IPS DF 6.9 (cell line): ENCODE measurements around the gene TBC1D22A.

Experiments used
- DNase-seq: peaks from one replicate; pipeline ENCODE4 v3.0.0-alpha.2; 2013; ENCODE audit warnings: low read depth, low spot score
- H3K27ac ChIP-seq: one replicate; pipeline ENCODE4 v1.5.1; 2013; ENCODE audit warnings: low read length, control low read depth
- H3K27me3 ChIP-seq: 2 replicates; pipeline ENCODE4 v1.6.1; 2013; ENCODE audit warnings: mild to moderate bottlenecking, low read length; ENCODE audit not compliant: control insufficient read depth, insufficient read depth
- H3K36me3 ChIP-seq: 2 replicates; pipeline ENCODE4 v1.6.1; 2013; ENCODE audit warnings: low read length; ENCODE audit not compliant: control insufficient read depth, insufficient read depth
- H3K4me1 ChIP-seq: 2 replicates; pipeline ENCODE4 v1.6.1; 2013; ENCODE audit warnings: low read length; ENCODE audit not compliant: control insufficient read depth, insufficient read depth
- H3K4me3 ChIP-seq: 2 replicates; pipeline ENCODE4 v1.5.1; 2013; ENCODE audit warnings: mild to moderate bottlenecking, low read length
- H3K9me3 ChIP-seq: 2 replicates; pipeline ENCODE4 v1.6.1; 2013; ENCODE audit warnings: low read length, inconsistent platforms; ENCODE audit not compliant: control insufficient read depth, insufficient read depth
- WGBS: extraction: QIAGEN DNeasy Blood & Tissue Kit; methylation state at CpG from one replicate; pipeline ENCODE4 v1.1.7; 2013; ENCODE audit warnings: mixed read lengths, missing lambda C conversion rate; ENCODE audit not compliant: insufficient read length, insufficient coverage; 5-methylcytosine and 5-hydroxymethylcytosine counted together

TBC1D22A gene

DNA sequence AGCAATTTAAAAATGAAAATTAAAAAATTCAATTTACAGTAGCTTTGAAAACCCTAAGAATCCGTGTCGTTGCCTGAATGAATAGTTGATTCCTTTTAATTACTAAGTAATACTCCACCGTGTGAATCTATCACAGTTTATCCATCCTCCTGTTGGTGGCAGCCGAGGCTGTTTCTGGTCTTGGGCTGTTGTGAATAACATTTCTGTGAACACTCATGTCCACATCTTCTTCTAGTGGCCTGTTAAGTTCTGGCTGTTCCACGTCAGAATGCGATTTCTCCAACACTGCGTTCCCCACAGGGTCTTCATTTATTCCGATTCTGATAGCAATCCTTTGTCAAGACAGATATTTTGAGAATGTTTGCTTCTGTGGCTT is 223.0 kb downstream of the TBC1D22A start:
- WGBS, result no CpG with 5 or more reads among the region's 8 CpGs
- no peak overlapping the region for H3K4me3 ChIP-seq
- no peaks in the 10 kb centered on the region for H3K4me1 ChIP-seq
- no peak for DNase-seq
- no peaks in the 10 kb centered on the region for H3K36me3 ChIP-seq
- no peaks in the 10 kb centered on the region for H3K9me3 ChIP-seq
- no peaks in the 10 kb centered on the region for H3K27me3 ChIP-seq
- H3K27ac ChIP-seq, result no peak overlapping the region

DNA sequence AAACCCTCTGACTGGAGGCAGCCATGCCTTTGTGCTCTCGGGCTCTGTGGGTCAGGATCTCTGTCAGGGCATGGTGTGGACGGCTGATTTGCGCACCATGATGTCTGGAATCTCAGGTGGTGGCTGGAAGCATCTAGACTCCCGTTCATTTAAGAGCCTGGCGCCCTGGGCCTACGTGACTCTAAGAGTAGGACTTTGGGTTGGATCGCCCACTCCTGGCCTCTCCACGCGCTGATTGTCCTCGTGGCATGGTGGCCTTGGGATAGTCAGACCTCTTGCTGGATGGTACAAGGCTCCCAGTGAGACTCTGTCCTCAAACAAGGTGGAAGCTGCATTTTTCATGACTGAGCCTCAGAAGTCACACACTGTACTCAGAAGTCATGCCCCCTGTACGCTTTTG is 224.3 kb downstream of the TBC1D22A start:
- Histone ChIP-seq H3K27me3 (no peaks in the 10 kb centered on the region), H3K27ac (no peak overlapping the region), H3K9me3 (no peaks in the 10 kb centered on the region), H3K4me1 (no peaks in the 10 kb centered on the region), H3K4me3 (no peak overlapping the region), H3K36me3 (0 out of 2 replicates have a peak, but pooled peaks cover under 1% of the 10 kb centered on the region)
- DNase-seq, result no peak
- no CpG with 5 or more reads among the region's 11 CpGs for WGBS

DNA sequence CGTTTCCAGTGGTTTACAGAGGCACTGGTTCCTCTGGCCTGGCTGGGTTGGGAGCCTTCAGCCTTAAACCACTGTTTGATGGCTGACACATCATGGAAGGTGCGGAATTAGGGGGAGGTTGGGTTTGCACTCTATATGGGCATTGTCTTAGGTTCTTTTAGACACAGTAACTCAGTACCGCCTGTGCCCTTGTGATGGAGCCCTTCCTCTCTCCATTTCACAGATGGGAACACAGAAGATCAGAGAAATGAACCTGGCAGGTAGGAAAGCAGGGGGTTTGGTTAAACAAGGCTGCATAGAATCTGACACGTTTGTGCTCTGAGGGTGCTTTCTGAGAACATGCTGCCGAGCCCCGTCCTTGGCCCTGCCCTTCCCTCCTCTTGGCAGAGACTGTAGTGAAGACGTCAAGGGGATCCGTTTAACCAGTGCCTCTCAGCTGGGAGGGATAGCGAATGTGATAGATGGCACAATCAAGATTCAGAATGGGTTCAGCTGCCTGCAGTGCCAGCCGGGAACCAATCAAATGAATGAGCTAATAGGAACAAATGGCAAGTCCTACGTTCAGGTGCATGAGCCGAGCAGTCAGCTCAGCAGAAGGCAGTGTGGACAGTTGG is 228.6 kb downstream of the TBC1D22A start:
- WGBS, result no CpG with 5 or more reads among the region's 12 CpGs
- no peaks in the 10 kb centered on the region for H3K4me1 ChIP-seq
- no peak overlapping the region for H3K27ac ChIP-seq
- 0 out of 2 replicates have a peak, but pooled peaks cover 3% of the 10 kb centered on the region for H3K36me3 ChIP-seq
- no peaks in the 10 kb centered on the region for H3K9me3 ChIP-seq
- H3K27me3 ChIP-seq, result no peaks in the 10 kb centered on the region
- no peak for DNase-seq
- H3K4me3 ChIP-seq, result no peak overlapping the region

DNA sequence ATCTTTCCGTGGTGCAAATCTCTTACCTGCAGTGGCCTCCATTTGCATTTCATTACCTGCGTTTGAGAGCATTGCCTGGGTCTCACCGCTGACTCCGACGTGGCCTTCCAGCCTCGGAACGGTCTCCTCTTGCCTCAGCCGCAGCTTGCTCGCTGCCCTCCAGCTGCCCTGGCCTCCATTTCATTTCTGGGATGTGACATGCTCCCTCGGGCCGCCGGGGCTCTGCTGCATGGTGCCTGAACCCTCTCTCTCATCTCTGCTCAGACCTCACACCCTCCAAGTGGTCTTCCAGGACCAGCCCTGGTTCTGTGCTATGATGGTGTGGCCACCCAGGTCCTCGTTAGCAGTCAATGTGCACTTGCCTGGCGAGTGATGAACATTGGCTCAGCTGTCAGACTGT is 229.2 kb downstream of the TBC1D22A start:
- H3K36me3 ChIP-seq, result 0 out of 2 replicates have a peak, but pooled peaks cover 3% of the 10 kb centered on the region
- H3K4me1 ChIP-seq, result no peaks in the 10 kb centered on the region
- no peak overlapping the region for H3K27ac ChIP-seq
- DNase-seq, result no peak
- no peaks in the 10 kb centered on the region for H3K27me3 ChIP-seq
- no CpG with 5 or more reads among the region's 14 CpGs for WGBS
- H3K4me3 ChIP-seq, result no peak overlapping the region
- no peaks in the 10 kb centered on the region for H3K9me3 ChIP-seq

DNA sequence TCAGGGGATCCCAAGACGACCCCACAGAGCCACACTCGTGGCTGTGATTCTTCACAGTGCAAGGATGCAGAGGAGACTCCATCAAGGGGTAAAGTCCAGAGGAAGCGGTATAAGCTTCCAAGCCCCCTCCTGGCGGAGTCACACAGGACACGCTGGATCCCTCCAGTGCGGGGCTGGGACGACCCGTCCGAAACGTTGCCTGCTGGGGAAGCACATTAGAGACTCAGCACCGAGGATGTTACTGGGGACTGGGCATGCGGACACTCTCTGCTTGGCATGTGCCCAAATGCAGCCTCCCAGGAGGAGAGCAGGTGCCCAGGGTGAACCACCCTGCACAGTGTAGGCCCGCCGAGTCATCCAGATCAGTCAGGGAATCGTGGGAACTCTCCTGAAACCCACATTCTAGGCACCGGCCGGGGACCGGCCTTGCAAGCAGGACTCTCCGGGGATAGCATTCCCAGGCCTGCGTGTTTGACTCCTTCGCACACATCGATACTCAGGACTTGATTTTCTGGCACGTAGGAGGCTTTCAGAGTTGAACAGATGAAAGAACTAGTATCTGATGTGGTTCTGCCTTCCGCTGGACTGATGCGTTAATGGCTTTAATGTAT is 229.8 kb downstream of the TBC1D22A start:
- DNase-seq, result no peak
- H3K4me3 ChIP-seq, result no peak overlapping the region
- H3K9me3 ChIP-seq, result no peaks in the 10 kb centered on the region
- no peaks in the 10 kb centered on the region for H3K27me3 ChIP-seq
- H3K36me3 ChIP-seq, result peaks cover 3% of the 10 kb centered on the region; the same call in 1 of the 2 replicates
- H3K27ac ChIP-seq, result no peak overlapping the region
- WGBS, result no CpG with 5 or more reads among the region's 25 CpGs
- H3K4me1 ChIP-seq, result no peaks in the 10 kb centered on the region

DNA sequence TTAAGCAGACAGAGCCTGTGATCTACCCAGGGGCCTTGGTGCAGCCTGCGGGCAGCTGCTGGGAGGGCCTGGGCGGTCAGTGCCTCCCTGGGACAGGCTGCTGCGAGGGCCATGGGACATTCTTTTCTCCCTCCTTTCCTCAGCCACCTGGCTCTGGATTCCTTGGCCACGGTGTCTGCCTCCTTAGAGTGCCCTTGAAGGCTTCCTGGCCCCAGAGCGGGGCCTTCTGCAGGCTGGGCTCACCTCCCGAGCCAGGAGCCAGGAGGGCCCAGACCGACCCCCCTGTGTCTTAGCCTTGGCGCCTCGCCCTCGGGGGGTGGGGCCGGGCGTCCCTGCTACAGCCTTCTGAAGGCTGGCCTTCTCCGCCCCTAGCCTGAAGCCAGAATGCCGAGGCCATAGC is 231.2 kb downstream of the TBC1D22A start:
- WGBS, result no CpG with 5 or more reads among the region's 14 CpGs
- DNase-seq, result no peak
- no peaks in the 10 kb centered on the region for H3K9me3 ChIP-seq

DNA sequence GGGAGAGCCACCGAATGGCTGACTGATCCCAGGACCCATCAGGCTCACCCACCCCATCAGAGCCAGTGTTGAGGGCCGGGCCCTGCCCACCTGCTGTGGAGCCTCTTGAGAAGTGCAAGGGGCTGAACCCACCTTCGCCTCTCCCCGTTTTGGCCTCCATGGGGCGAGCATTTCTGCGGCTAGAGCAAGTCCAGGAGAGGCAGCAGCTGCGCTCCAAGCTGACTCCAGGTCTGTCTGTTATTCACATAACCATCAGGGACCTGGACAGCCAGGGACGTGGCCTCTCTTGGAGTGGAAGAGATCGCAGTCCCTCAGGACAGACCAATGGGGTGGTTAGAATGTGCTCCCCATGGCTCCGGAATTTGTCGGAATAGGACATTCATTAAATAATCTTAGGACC is 231.8 kb downstream of the TBC1D22A start:
- H3K27ac ChIP-seq, result no peak overlapping the region
- H3K4me1 ChIP-seq, result no peaks in the 10 kb centered on the region
- H3K9me3 ChIP-seq, result no peaks in the 10 kb centered on the region
- peaks cover 3% of the 10 kb centered on the region; the same call in 1 of the 2 replicates for H3K36me3 ChIP-seq
- no CpG with 5 or more reads among the region's 11 CpGs for WGBS
- no peak for DNase-seq
- no peak overlapping the region for H3K4me3 ChIP-seq
- H3K27me3 ChIP-seq, result no peaks in the 10 kb centered on the region

More for the DNA sequence above, 231.2 kb downstream of the TBC1D22A start:
- Histone ChIP-seq H3K4me3 (no peak overlapping the region), H3K4me1 (no peaks in the 10 kb centered on the region), H3K27ac (no peak overlapping the region), H3K27me3 (no peaks in the 10 kb centered on the region), H3K36me3 (peaks cover 3% of the 10 kb centered on the region; the same call in 1 of the 2 replicates)

DNA sequence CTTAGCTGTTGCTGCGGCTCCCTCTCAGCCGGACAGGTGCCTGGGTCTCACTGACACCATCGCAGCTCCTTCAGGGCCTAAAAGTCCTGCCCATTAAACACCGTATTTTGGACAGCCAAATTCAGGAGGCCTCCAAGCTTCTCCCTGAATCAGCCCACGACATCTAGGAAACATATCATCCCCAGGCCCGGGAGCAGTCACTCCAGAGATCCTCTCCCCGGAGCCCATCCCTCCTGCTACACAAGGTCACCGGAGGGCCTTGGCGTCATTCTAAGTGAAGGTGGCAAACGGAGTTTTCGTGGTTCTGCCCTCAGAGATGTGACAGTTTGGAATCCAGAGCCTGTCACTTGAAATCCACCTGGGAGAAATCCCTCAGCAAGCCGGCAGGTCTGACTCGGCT is 232.5 kb downstream of the TBC1D22A start:
- Histone ChIP-seq H3K4me3 (no peak overlapping the region), H3K27ac (no peak overlapping the region), H3K36me3 (peaks cover 3% of the 10 kb centered on the region; the same call in 1 of the 2 replicates), H3K27me3 (no peaks in the 10 kb centered on the region), H3K4me1 (no peaks in the 10 kb centered on the region), H3K9me3 (no peaks in the 10 kb centered on the region)
- no peak for DNase-seq
- WGBS, result no CpG with 5 or more reads among the region's 13 CpGs

DNA sequence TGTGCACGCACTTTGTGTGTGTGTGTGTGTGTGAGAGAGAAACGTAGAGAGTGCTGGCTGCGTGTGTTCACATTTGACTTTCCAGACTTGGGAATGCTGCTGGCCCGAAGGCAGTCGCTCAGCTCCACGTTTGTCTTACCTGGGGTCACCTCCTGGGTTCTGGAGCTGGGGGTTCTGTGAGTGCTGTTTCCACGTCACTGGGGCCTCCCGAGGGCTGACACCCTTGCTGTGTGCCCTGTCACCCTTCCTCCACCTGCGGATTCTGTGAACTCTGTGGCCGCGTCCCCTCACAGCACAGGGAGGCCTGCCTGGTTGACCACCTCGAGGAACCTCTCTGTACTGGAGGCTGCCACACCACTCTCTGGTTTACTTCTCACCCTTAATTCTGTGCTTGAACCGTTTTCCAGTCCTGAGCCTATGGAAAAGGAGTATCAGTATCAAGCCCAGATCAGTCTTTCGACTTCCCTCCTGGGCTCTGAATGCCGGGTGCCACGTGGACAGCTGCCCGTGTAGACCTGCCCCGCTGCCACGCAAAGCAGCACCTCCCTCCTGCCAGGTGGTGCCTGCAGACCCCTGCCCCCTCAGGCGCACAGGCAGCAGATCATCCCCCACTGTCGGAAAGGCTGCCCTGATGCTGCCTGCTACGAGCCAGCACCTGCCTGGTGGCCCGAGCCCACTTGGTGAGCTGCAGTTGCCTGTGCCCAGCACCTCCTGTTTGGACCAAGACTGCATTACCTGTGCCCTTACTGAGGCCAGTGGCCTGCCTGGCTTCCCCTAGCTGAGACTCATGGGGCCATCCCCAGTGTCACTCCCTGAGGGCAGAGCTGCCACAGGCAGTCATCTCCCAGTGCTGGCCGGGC is 233.3 kb downstream of the TBC1D22A start:
- no peak overlapping the region for H3K4me3 ChIP-seq
- no peaks in the 10 kb centered on the region for H3K27me3 ChIP-seq
- no peaks in the 10 kb centered on the region for H3K4me1 ChIP-seq
- WGBS, result no CpG with 5 or more reads among the region's 24 CpGs
- peaks cover 3% of the 10 kb centered on the region; the same call in 1 of the 2 replicates for H3K36me3 ChIP-seq
- H3K9me3 ChIP-seq, result no peaks in the 10 kb centered on the region
- no peak for DNase-seq
- H3K27ac ChIP-seq, result no peak overlapping the region

DNA sequence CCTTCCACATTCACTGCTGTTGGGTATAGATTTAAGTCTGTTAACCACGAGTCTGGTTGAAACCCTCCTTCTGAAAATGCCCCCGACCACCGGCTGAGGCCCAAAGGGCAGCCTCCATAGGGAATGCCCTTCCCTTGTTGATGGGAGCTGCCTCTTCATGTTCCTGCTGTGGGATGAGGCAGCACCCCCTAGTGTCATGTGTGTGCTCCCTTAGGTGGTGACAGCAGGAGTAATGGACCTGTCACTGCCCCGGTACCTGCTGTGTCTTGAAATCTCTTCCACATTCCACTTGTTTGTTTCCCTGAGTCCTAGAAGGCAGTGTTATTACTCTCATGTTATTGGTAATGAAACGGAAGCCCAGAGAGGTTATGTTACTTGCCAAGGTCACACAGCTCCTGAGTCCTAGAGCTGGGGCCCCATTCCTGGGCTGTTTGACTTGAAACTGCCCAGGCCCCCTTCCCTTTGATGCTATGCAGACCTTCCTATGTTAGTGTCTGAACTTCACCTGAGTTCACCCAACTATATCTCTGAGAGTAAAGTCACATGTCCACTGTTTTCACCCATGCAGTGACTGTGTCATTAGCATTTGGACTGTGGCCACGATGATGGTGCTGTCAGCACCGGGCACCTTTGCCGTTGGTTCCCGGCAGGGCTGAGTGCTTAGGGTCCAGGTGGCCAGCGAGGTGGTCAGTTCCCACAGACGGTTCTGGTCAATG is 234.3 kb downstream of the TBC1D22A start:
- no peaks in the 10 kb centered on the region for H3K4me1 ChIP-seq
- no peaks in the 10 kb centered on the region for H3K27me3 ChIP-seq
- no peaks in the 10 kb centered on the region for H3K9me3 ChIP-seq
- whole genome bisulfite sequencing, result no CpG with 5 or more reads among the region's 11 CpGs
- no peak overlapping the region for H3K27ac ChIP-seq
- DNase-seq, result no peak
- peaks cover 3% of the 10 kb centered on the region; the same call in 1 of the 2 replicates for H3K36me3 ChIP-seq
- no peak overlapping the region for H3K4me3 ChIP-seq
